ENCODE results near the gene SLC41A2.
"Not testable (repeated sequence)": the region's sequence is repeated elsewhere in the genome, so short reads cannot be mapped to it uniquely, and the experiment has no call there.

SLC41A2 gene, protein sequence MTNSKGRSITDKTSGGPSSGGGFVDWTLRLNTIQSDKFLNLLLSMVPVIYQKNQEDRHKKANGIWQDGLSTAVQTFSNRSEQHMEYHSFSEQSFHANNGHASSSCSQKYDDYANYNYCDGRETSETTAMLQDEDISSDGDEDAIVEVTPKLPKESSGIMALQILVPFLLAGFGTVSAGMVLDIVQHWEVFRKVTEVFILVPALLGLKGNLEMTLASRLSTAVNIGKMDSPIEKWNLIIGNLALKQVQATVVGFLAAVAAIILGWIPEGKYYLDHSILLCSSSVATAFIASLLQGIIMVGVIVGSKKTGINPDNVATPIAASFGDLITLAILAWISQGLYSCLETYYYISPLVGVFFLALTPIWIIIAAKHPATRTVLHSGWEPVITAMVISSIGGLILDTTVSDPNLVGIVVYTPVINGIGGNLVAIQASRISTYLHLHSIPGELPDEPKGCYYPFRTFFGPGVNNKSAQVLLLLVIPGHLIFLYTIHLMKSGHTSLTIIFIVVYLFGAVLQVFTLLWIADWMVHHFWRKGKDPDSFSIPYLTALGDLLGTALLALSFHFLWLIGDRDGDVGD

DNA sequence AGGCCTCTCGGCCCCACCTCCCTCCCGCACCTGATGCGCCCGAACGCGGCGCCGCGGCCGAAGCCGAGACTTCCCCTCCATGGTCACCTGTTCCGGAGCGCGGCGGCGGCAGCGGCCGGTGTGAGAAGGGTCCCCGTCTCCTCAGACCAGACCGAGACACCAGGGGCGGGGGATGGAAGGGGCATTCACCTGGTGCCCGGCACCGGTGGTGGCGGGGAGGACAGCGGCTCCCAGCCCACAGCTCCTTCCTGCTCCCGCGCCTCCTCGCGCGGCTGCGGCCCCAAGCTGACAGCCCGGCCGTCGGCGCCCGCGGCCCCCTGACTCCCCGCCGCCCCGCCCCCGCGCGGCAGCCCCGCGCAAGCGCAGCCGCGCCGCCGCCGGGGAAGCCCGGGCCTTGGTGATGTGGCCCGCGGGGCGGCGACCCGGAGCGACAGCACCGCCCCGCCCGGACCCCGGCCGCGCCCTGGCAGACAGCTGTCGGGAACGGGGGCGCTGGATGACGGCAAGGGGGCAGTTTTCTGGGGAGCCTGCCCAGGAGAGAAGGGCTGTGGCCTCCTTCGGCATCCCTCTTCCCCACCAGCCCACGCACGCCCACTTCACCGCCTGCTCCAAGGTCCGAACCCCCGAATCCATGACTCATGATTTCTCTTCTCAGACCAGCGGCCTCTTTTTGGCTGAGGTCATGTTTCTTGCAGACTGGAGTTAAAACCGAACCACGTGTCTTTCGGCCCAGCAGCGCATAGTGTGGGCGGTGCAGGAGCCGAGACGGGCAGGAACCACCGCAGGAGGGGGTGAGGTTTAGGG lies at the start of gene SLC41A2:
Gene SLC41A2, minus strand, starts transcription at position 290 of the 804 bp plus-strand sequence. CDS start 29,763 bp downstream, outside the sequence.
- DNase-seq, result peak; percentile 85

DNA sequence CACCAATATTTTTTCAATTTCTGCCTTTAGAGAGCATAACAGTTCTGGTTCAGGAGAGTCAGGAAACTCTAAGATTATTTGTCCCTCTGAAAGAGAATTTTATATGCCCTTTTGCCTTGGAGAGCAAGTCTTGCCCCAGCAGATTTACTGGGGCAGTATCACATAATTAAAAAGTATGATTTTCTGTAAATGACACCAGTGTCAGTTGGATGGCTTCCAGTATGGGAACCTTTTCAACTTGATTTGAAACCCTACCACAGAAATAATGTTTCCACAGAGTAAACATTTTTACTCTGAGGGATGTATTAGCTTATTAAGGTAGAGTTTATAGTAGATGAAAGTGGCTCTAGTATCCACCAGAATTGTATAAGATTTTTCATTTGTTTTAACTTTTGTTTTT lies 43.4 kb upstream of the SLC41A2 start:
- DNase-seq, result no peak

DNA sequence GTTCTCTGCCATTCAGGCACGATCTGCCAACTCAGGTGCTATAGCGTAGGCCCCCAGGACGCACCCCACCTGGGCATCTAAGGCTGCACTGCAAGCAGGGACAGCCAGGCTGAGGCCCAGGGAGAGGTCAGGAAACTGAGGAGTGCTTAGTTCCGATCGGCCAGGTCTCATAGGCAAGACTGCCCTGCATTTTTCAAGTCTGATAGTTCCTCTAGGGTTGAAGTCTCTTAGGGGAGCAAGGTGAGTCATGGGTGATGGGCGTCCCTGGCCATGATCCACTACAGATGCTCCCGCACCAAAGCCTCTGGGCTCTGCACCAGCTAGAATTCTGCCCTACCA lies 41.2 kb upstream of the SLC41A2 start:
- DNase-seq, result no peak

DNA sequence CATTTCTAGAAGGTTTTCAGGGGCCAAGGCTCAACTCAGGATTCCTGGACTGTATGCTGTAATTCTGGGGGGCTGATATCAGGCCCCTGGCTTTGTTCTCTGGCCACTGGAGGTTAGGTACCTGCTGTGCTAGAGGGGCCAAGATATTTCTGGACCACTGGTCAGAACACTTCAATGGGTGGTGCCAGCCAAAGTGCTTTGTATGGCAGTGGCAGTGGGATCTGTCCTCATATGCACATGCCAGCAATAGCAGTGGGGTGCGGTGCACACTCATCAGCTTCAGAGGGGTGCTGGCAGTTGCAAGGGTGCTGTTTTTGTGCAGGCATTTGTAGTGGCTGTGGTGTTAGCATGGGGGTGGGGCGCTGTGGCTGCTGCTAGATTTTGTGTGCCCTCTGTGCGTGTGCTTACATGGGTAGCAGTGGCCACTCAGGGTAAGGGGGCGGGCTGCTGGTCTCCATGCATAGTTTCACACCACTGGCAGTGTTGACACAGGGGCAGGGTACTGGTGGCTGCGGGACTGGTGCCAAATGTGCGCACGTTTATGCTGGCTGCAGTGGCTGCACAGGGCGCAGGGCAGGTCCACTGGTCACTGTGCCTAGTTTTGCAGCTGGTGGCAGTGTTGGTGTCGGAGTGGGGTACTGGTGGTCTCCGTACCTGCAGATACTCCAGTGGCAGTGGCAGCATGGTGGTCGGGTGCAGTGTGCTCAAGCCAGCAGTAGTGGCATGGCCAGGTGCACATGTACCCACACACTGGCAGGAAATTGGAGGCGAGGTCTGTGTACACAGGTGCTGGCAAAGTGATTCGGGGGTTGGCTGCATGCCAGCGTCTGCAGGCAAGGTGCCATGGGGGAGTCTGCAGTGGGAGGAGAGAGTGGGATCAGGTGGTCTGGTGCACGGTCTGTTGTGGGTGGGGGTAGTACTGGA lies 40.6 kb upstream of the SLC41A2 start:
- DNase-seq, result peak; percentile 97

DNA sequence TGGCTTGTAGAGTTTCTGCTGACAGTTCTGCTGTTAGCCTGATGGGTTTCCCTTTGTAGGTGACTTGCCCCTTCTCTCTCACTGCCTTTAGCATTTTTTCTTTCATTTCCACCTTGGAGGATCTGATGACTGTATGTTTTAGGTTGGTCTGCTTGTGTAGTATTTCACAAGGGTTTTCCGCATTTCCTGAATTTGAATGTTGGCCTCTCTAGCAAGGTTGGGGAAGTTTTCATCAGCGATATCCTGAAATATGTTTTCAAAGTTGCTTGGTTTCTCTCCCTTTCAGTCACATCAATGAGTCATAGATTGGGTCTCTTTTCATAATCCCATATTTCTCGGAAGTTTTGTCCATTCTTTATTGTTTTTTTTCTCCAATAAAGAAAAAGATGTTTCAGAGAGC lies 39.5 kb upstream of the SLC41A2 start:
- DNase-seq, result no peak

DNA sequence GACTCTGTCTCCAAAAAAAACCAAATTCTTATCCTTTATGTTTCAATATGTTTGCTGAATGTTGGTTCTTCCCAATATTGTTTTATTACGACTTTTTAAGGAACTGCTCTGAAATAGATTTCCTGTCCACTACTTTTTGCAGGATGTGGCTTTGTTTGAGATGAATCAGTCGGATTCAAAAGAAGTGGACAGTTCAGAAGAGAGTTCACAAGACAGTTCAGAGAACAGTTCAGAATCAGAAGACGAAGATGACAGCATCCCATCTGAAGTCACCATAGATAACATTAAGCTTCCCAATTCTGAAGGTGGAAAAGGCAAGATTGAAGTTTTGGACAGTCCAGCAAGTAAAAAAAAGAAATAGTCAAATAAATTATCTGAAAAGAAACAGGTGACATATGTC lies 36.2 kb upstream of the SLC41A2 start:
- DNase-seq, result no peak

DNA sequence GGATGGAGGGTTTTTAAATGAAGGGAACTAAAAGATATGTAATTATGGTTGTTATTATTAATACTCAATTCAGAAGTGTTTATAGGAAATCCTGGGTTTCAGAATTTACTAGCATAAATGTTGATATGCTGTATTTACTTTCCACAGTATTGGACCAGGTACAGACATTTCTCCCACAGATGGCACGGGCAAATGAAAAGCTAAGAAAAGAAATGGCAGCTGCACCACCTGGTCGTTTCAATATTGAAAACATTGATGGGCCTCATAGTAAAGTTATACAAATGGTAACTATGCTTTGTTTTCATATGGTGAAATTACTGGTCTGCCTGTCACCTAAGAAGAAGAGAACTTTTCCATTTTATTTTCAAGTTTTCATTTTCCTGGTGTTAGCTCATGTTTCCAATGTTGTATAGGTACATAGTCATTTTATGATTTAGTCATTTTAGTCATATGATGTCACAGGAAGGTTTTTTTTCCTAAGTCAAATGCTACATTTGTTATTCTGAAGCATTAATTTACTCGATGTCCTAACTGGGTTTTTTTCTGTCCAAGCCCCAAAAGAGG lies 33.6 kb upstream of the SLC41A2 start:
- DNase-seq, result no peak

DNA sequence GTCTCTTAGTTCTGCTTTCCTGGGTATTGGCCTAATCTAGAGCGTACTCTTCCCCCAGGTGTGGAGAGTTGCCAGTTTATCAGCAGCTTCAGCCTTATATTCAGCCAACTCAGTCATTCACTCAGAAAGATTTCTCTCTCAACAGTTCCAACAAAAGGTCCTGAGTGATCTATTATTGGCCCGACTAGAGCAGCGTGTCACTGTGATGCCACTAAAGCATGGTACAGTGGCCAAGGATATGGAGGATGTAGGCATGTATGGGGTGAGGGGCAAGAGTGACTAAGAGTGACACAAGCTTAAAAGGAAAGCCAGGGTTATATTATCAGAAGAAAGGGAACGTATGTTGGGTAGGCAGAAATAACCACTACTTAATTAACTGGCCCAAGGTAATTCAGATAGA lies 32.9 kb upstream of the SLC41A2 start:
- DNase-seq, result no peak

DNA sequence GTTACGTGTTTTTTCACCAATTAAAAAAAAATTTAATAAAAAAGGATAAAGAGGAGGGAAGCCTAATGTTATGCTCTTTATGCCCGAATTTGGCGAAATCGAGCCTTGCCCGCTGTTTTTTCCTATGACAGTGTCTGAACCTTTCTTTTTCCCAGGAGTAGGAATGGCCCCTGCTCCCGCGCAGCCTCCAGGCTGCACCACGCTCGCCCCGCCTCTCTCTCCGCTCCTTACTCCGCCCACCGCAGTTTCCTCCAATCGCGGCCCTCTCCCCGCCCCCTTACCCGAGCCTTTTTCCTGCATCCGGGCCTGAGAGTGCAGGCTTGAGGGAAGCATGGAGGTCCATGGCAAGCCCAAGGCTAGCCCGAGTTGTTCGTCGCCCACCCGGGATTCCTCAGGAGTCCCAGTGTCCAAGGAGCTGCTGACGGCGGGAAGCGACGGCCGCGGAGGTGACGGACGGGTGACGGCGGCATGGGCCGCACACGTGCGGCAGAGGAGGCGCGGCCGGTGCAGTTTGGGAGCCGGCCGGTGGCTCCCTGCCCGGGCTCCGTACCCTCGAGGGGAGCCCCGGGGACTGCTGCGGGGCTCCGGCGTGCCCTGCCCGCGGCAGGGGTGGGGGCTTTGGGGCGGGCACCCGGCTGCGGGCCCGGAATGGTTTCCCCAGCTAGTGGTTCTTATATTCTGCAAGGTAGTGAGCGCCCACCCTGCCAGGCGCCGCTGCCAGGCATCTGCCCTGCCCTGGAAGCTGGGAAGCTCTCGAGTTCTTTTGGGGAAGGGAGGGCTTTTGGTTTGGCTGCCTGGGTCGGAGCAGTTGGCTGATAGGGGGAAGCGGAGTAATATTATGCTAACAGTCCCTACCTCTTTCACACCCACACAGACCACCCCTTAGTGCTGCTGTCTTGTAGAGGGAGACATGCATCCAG lies 28.2 kb upstream of the SLC41A2 start, which contains the start of gene NOPCHAP1:
Gene NOPCHAP1, plus strand, starts transcription at position 295 of the 920 bp plus-strand sequence. Its CDS starts 37 bp downstream, at position 332.
- peak; percentile 97 for DNase-seq

DNA sequence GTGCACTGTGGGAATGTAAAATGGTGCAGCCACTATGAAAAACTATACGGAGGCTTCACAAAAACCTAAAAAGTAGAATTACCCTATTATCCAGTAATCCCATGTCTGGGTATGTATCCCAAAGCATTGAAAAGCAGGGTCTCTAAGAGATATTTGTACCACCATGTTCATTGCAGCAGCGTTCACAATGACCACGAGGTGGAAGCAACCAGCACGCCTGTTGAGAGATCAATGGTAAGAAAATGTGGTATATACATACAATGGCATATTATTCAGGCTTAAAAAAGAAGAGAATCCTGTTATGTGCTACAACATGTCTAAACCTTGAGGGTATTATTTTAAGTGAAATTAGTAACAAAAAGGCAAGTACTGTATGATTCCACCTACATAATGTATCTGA lies 27.1 kb upstream of the SLC41A2 start:
- peak; percentile 51 for DNase-seq

DNA sequence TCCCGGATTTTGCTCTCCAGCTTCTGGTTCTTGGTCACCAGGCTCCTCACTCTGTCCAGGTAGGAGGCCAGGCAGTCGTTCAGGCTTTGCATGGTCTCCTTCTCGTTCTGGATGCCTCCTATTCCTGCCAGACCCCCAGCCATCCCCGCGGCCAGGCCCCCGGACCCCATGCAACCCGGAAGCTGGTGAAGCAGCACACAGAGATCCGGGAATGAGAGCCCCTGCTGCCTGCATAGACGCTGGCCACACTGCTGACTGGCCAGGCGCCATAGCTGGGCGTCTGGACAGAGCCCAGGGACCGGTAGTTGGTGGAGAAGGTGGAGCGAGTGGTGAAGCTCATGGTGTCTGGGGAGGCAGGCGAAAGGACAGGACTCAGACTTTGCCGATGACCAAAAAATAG lies 19.6 kb upstream of the SLC41A2 start:
- not testable (repeated sequence) for DNase-seq

DNA sequence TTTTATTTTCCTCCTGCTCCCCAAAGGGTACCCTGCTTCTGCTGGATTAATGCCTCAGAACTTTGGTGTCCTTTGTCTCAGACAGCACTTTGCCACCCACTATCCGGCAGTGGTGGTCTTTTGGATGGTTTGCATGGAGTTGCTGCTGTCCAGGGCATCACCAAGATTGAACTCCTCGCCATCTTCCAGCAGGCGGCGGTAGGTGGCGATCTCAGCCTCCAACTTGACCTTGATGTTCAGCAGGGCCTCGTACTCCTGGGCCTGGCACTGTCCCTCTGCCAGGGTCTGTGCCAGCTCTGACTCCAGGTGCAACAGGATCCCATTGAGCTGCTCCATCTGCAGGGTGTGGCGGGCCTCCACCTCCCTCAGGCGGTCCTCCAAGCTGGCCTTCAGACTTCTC lies 18.6 kb upstream of the SLC41A2 start:
- DNase-seq, result no peak

DNA sequence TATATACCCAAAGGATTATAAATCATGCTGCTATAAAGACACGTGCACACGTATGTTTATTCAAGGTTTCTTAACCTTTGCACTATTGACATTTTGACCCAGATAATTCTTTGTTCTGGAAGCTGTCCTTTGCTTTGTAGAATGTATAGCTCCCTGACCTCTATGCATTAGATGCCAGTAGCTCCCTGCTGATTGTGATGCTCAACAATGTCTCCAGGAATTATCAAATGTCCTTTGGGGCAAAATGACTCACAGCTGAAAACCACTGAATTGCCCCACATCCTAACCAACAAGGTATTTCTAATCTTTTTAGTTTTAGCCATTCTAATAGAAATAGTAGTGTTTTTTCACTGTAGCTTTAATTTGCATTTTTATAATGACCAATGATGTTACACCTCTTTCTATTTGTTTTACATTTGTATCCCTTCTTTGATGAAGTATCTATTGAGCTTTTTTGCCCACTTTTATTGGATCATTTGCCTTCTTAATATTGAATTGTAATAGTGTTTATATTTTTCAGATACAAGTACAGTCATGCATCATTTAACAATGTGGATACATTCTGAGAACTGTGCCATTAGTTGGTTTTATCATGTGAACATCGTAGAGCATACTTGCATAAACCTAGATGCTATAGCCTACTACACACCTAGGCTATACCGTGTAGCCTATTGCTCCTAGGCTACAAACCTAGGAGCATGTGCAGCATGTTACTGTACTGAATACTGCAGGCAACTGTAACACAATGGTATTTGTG lies 17.7 kb upstream of the SLC41A2 start:
- DNase-seq, result no peak

DNA sequence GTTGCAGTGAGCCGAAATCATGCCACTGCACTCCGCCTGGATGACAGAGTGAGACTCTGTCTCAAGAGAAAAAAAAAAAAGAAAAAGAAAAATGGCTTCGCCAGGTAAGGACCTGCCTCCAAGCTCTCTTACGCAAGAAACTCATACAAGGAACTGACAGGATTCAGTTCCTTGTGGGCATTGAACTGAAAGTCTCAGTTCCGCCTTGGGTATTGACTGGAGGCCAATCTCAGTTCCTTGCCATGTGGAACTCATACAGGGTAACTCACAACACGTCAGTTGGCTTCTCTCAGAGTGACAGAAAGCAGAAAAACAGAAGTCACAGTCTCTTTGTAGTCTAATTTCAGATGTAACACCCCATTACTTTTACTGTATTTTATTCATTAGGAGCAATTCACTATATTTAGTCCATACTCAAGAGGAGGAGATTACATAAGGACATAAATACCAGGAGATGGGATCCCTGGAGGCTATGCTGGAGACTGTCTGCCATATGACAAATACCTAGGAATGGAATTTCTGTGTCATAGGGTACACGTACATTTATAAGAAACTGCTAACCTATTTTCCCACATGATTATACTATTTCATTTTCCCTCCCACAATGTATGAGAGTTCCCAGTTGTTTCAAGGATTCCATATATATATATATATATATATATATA lies 16.7 kb upstream of the SLC41A2 start:
- no peak for DNase-seq

DNA sequence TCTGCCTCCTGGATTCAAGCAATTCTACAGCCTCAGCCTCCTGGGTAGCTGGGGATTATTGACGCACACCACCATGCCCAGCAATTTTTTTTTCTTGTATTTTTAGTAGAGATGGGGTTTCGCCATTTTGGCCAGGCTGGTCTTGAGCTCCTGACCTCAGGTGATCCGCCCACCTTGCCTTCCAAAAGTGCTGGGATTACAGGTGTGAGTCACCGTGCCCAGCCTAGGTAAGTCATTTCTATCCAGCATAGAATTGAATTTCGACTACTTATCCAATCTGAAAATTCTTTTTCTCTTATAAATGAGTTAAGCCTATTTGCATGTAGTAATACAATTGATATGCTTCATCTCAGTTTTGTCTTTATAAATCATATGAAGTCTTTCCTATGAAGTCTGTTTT lies 15.2 kb upstream of the SLC41A2 start:
- no peak for DNase-seq

DNA sequence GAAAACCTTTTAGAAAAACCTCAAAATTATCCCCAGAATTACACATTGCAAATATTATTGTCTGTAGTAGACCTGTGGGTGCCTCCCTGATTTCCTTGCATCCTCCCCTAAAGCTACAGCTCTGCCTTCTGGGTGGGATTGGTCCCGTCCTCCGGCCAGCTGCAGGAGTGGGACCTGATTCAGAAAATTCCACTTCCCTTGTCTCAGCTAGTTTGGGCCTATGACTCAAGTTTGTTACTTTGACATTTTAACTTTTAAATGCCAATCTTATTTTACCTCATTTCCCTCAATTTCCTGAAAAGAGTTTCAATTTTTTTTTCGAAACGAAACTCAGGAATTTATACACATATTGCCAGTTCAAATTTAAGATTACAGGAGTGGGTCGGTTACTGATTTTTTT lies 13.2 kb upstream of the SLC41A2 start:
- DNase-seq, result no peak

DNA sequence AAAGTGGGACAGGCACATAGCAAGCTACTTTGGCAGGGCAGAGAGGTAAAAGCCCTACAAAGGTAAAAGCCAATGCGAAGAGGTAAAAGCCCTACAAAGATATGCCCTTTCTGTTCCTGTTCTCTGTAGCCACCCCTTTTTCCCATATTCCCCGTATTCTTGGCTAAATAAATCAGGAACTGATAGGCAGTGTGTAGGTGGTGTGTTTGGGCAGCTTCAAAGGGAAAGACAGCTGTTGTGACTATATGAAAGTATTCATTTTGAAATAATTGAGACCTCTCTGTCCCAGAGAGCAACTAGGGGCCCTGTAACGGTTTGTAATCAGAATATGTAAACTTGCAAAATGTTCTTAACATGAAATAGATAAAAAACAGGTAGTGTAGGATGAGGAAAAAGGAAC lies 11.3 kb upstream of the SLC41A2 start:
- DNase-seq, result no peak

DNA sequence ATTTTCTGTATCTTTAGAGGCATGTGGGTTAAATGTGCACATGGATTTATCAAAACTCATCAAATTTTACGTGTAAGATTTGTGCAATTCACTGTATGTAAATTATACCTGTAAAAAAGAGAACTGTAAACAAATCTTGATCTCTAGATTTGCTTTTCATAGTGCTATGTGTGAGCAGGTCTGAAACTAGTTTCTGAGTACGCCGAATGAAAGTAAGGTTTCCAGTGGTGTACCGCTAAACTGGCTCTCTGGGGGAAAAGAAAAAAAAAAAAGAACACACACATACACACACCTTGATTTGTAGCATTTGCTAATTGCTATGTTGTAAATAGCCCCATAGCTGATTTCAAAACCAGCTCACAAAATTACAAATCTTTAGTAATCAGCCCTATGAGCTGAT lies 8.6 kb upstream of the SLC41A2 start:
- DNase-seq, result no peak

DNA sequence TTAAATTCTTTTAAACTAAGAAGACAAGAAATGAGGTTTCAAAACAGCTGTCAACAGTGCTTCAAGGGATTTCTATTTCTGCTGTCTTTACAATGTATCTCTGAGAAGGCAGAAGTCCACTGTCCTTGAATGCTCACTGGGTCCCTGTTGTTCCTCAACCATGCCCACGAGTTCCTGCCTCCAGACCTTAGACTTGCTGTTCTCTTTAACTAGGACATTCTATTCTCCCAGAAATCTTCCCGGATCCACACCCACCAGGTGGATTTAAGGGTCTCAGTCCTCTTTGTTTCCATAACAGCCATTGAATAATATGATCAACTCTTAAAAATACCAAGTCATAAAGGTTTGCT lies 6.7 kb upstream of the SLC41A2 start:
- no peak for DNase-seq
